KMS-11 (cell line): ENCODE results near the gene ATP1A1.

Source experiments
- H2AFZ ChIP-seq: fragments of 200-600 bp; sonication (generic); 2 replicates; pipeline ENCODE4 v1.6.1; 2016; ENCODE audit warnings: antibody characterized with exemption, mixed run types, low read depth
- H3K27ac ChIP-seq: fragments of 200-600 bp; sonication (generic); 2 replicates; pipeline ENCODE4 v1.6.1; 2016; ENCODE audit warnings: mild to moderate bottlenecking, mixed run types
- H3K27me3 ChIP-seq: fragments of 200-600 bp; sonication (generic); 2 replicates; pipeline ENCODE4 v1.6.1; 2017; ENCODE audit warnings: mild to moderate bottlenecking, low read depth, mixed run types, moderate library complexity; ENCODE audit not compliant: insufficient read depth
- H3K36me3 ChIP-seq: fragments of 200-600 bp; sonication (generic); 2 replicates; pipeline ENCODE4 v1.6.1; 2017; ENCODE audit warnings: mild to moderate bottlenecking, mixed run types; ENCODE audit not compliant: insufficient read depth
- H3K4me1 ChIP-seq: fragments of 200-600 bp; sonication (generic); 2 replicates; pipeline ENCODE4 v1.6.1; 2016; ENCODE audit warnings: mild to moderate bottlenecking, low read depth, mixed run types; ENCODE audit not compliant: poor library complexity, severe bottlenecking
- H3K4me2 ChIP-seq: fragments of 200-600 bp; sonication (generic); 2 replicates; pipeline ENCODE4 v1.7.0; 2016; ENCODE audit warnings: mild to moderate bottlenecking, mixed run types
- H3K4me3 ChIP-seq: fragments of 200-600 bp; sonication (generic); IDR thresholded peaks from 2 replicates; pipeline ENCODE4 v1.6.1; 2017; ENCODE audit warnings: low read depth, low read length, mixed read lengths; ENCODE audit not compliant: insufficient read depth
- H3K79me2 ChIP-seq: fragments of 200-600 bp; sonication (generic); 2 replicates; pipeline ENCODE4 v1.6.1; 2016; ENCODE audit warnings: low read depth, mixed run types; ENCODE audit not compliant: insufficient read depth
- H3K9ac ChIP-seq: fragments of 200-600 bp; sonication (generic); 2 replicates; pipeline ENCODE4 v1.6.1; 2016; ENCODE audit warnings: mild to moderate bottlenecking, mixed run types
- H4K20me1 ChIP-seq: fragments of 200-600 bp; sonication (generic); 2 replicates; pipeline ENCODE4 v1.6.1; 2016; ENCODE audit warnings: mild to moderate bottlenecking, mixed run types; ENCODE audit not compliant: insufficient read depth
- TF ChIP-seq, protein P1 (sequence below): fragments of 200-600 bp; sonication (generic); conservative IDR thresholded peaks from 2 replicates; pipeline ENCODE4 v1.6.1; 2017; ENCODE audit warnings: low read depth, mild to moderate bottlenecking, antibody characterized with exemption, low read length, moderate library complexity, mixed read lengths

ATP1A1 gene

DNA sequence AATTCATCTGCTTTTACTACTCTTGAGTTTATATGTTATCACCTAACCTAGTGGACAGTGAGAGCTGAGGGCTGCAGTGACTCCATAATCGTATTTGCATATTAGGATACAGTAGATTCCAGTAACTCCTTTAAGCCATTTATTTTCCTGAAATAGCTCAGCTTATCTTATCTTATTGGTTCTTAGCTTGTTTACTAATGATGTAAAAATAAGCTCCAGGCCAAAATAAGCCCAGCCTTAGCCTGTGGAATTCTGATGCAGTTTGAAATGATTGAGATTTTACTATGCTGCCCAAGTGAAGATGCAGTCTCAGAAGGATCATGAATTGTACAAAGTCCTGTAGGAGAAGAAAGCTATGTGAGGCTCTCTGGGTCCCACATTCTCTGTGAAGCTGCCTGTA, 18.1 kb downstream of the ATP1A1 start:
- Histone ChIP-seq H4K20me1 (no peaks in the 10 kb centered on the region), H3K4me1 (peaks cover 78% of the 10 kb centered on the region), H3K27ac (peak overlapping the region; percentile 60; the same call in 1 of the 2 replicates), H3K27me3 (no peaks in the 10 kb centered on the region), H3K36me3 (peaks cover 41% of the 10 kb centered on the region; the same call in 1 of the 2 replicates), H3K9ac (no peak overlapping the region), H2AFZ (no peak overlapping the region), H3K4me3 (no peak overlapping the region), H3K79me2 (peaks cover 51% of the 10 kb centered on the region), H3K4me2 (peak overlapping the region; percentile 86)
- TF ChIP-seq, protein P1, sequence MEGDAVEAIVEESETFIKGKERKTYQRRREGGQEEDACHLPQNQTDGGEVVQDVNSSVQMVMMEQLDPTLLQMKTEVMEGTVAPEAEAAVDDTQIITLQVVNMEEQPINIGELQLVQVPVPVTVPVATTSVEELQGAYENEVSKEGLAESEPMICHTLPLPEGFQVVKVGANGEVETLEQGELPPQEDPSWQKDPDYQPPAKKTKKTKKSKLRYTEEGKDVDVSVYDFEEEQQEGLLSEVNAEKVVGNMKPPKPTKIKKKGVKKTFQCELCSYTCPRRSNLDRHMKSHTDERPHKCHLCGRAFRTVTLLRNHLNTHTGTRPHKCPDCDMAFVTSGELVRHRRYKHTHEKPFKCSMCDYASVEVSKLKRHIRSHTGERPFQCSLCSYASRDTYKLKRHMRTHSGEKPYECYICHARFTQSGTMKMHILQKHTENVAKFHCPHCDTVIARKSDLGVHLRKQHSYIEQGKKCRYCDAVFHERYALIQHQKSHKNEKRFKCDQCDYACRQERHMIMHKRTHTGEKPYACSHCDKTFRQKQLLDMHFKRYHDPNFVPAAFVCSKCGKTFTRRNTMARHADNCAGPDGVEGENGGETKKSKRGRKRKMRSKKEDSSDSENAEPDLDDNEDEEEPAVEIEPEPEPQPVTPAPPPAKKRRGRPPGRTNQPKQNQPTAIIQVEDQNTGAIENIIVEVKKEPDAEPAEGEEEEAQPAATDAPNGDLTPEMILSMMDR: no peak

GRCh38 chr1:116392717-116393404, 19.8 kb downstream of the ATP1A1 start:
- Histone ChIP-seq H4K20me1 (no peaks in the 10 kb centered on the region), H3K4me2 (no peak overlapping the region), H3K36me3 (peaks cover 41% of the 10 kb centered on the region; the same call in 1 of the 2 replicates), H3K4me3 (no peak overlapping the region), H3K4me1 (peaks cover 64% of the 10 kb centered on the region), H3K27me3 (no peaks in the 10 kb centered on the region), H3K9ac (no peak overlapping the region), H3K27ac (peak overlapping the region; percentile 60; the same call in 1 of the 2 replicates), H2AFZ (no peak overlapping the region), H3K79me2 (peaks cover 37% of the 10 kb centered on the region)
- TF ChIP-seq, protein P1: no peak

GRCh38 chr1:116393792-116394191, 20.7 kb downstream of the ATP1A1 start:
- no peak overlapping the region for H2AFZ ChIP-seq
- H3K9ac ChIP-seq: no peak overlapping the region
- peaks cover 55% of the 10 kb centered on the region for H3K4me1 ChIP-seq
- H4K20me1 ChIP-seq: no peaks in the 10 kb centered on the region
- peaks cover 42% of the 10 kb centered on the region; the same call in 1 of the 2 replicates for H3K36me3 ChIP-seq
- TF ChIP-seq, protein P1: no peak
- no peak overlapping the region; the same call in 1 of the 2 replicates for H3K27ac ChIP-seq
- H3K4me2 ChIP-seq: no peak overlapping the region
- no peak overlapping the region for H3K4me3 ChIP-seq
- peaks cover 37% of the 10 kb centered on the region for H3K79me2 ChIP-seq
- no peaks in the 10 kb centered on the region for H3K27me3 ChIP-seq

DNA sequence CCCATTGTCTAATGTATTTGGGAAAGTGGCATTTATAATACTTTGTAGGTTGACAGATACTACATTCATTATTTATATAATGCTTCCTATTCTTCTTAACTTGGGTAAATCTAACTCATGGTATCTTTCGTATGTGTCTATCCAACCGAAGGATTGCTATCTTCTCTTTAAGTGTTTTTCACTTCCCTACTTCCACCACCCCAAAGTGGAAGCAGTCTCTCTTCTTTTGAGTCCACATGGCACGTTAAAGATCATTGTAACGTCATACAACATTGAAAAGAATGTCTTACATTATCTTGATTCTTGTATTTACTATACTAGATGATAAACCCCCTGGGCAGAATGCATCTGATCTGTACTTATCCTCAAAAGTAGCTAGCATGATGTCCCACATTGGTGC, 21.2 kb downstream of the ATP1A1 start:
- no peaks in the 10 kb centered on the region for H4K20me1 ChIP-seq
- no peak overlapping the region; the same call in 1 of the 2 replicates for H3K27ac ChIP-seq

More for the DNA sequence above, 21.2 kb downstream of the ATP1A1 start:
- Histone ChIP-seq H3K79me2 (peaks cover 38% of the 10 kb centered on the region), H3K36me3 (peaks cover 47% of the 10 kb centered on the region; the same call in 1 of the 2 replicates), H2AFZ (no peak overlapping the region), H3K4me3 (no peak overlapping the region), H3K27me3 (no peaks in the 10 kb centered on the region), H3K9ac (no peak overlapping the region), H3K4me2 (no peak overlapping the region), H3K4me1 (peaks cover 53% of the 10 kb centered on the region)
- TF ChIP-seq, protein P1: no peak
